Measurements from ENCODE around the gene KLHL24. TPM values are rescaled to one million over a fixed set of nuclear protein-coding genes. Genes with fewer than 3 reads are reported as not detected.

The KLHL24 gene
- total RNA-seq, 4 donors from 2014 or later: 28.4 to 108 (median 65.4) TPM

GRCh38 chr3:183697610-183698317 lies 62.3 kb downstream of the KLHL24 start, which contains the start of gene YEATS2:
TSS of gene YEATS2 (plus strand) at chr3:183697797. CDS start at chr3:183715163, 17,366 bp downstream.
- intact Hi-C loops (cut with DNase I; ENCODE audit: low total_unique reads) (loop anchor here (10.0 kb wide), 1 partner anchor 67 kb away; no protein-coding TSS in a partner anchor), in situ Hi-C loops (cut with MboI; ENCODE audit: low pct_ligation_motif_present in 1 of 4, low pct_unique_long_range_greater_than_20kb in 1 of 4, low sequenced_read_pairs in 3 of 4) (no loop called here)
- DNase-seq: peak; percentile 69
- TF ChIP-seq, protein P1, sequence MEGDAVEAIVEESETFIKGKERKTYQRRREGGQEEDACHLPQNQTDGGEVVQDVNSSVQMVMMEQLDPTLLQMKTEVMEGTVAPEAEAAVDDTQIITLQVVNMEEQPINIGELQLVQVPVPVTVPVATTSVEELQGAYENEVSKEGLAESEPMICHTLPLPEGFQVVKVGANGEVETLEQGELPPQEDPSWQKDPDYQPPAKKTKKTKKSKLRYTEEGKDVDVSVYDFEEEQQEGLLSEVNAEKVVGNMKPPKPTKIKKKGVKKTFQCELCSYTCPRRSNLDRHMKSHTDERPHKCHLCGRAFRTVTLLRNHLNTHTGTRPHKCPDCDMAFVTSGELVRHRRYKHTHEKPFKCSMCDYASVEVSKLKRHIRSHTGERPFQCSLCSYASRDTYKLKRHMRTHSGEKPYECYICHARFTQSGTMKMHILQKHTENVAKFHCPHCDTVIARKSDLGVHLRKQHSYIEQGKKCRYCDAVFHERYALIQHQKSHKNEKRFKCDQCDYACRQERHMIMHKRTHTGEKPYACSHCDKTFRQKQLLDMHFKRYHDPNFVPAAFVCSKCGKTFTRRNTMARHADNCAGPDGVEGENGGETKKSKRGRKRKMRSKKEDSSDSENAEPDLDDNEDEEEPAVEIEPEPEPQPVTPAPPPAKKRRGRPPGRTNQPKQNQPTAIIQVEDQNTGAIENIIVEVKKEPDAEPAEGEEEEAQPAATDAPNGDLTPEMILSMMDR (IDR thresholded peaks at IDR 0.05): no peak
- TF ChIP-seq EP300 (IDR thresholded peaks at IDR 0.05; ENCODE audit: low read depth): no peak
- peak in 2 of 3 donors; percentile 33 to 65 for TF ChIP-seq POLR2AphosphoS5 (IDR thresholded peaks at IDR 0.05)
- peak; percentile 29 for TF ChIP-seq POLR2A (IDR thresholded peaks at IDR 0.05)
- Histone ChIP-seq H3K36me3 (no peaks in the 10 kb centered on the region), H3K4me3 (peak within 1 kb of the TSS; percentile 69 to 92 (median 87)), H3K4me1 (peaks cover 11 to 23% (median 14%) of the 10 kb centered on the region in 4 donors), H3K27ac (peak within 1 kb of the TSS; percentile 86 to 92 (median 91)), H3K27me3 (no peaks in the 10 kb centered on the region), H3K9me3 (no peaks in the 10 kb centered on the region)
- WGBS, 2 donors (ENCODE audit: low coverage in 1 of 2): 0% methylated on average over 42 of the region's 89 CpGs; no CpG with 5 or more reads in 1 of the 2 donors

- Histone ChIP-seq H3K9me3 (no peaks in the 10 kb centered on the region), H3K36me3 (no peaks in the 10 kb centered on the region), H3K4me1 (peaks cover 11 to 23% (median 14%) of the 10 kb centered on the region in 4 donors), H3K27ac (peak overlapping the region; percentile 86 to 92 (median 91)), H3K4me3 (peak overlapping the region; percentile 69 to 92 (median 87)), H3K27me3 (no peaks in the 10 kb centered on the region)
- TF ChIP-seq POLR2AphosphoS5 (IDR thresholded peaks at IDR 0.05) (peak in 1 of 3 donors; percentile 0), EP300 (IDR thresholded peaks at IDR 0.05; ENCODE audit: low read depth) (no peak), POLR2A (IDR thresholded peaks at IDR 0.05) (peak; percentile 16)
- TF ChIP-seq, protein P1 (IDR thresholded peaks at IDR 0.05): no peak
- in situ Hi-C loops (cut with MboI; ENCODE audit: low pct_ligation_motif_present in 1 of 4, low pct_unique_long_range_greater_than_20kb in 1 of 4, low sequenced_read_pairs in 3 of 4): no loop called here
- WGBS, 2 donors (ENCODE audit: low coverage in 1 of 2): 0 to 1% methylated on average over 1 to 12 of the region's 13 CpGs
- intact Hi-C loops (cut with DNase I; ENCODE audit: low total_unique reads): loop anchor here (10.0 kb wide), 1 partner anchor 66 kb away; no protein-coding TSS in a partner anchor
- peak; percentile 25 for DNase-seq
Measured at GRCh38 chr3:183698318-183698751, 62.9 kb downstream of the KLHL24 start.

DNA sequence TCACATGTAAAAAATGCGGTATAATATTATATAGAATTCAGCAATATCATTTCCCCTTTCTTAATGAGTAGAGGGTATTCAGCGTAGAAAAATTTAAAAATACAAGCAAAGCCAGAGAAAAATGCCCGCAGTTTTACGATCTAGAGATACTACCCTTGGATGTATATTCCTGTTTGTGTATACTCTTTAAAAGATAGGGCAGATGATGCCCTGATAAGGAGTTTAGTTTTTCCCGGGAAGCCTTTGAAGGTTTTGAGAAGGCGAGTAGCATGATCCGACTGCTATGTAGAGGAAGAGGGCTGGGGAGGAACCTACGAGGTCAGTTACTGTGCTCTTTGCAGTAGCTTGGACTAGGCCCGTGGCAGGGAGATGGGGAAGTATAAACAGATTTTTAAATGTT lies 63.3 kb downstream of the KLHL24 start:
- peak; percentile 14 for DNase-seq
- no peaks in the 10 kb centered on the region for H3K27me3 ChIP-seq
- in situ Hi-C loops (cut with MboI; ENCODE audit: low pct_ligation_motif_present in 1 of 4, low pct_unique_long_range_greater_than_20kb in 1 of 4, low sequenced_read_pairs in 3 of 4): no loop called here
- peak overlapping the region; percentile 69 to 92 (median 87) for H3K4me3 ChIP-seq
- peaks cover 11 to 23% (median 14%) of the 10 kb centered on the region in 4 donors for H3K4me1 ChIP-seq
- intact Hi-C loops (cut with DNase I; ENCODE audit: low total_unique reads): loop anchor here (10.0 kb wide), 1 partner anchor 66 kb away; no protein-coding TSS in a partner anchor
- H3K36me3 ChIP-seq: no peaks in the 10 kb centered on the region
- TF ChIP-seq, protein P1 (IDR thresholded peaks at IDR 0.05): no peak
- no peak for TF ChIP-seq EP300 (IDR thresholded peaks at IDR 0.05; ENCODE audit: low read depth)
- no peak for TF ChIP-seq POLR2AphosphoS5 (IDR thresholded peaks at IDR 0.05)
- TF ChIP-seq POLR2A (IDR thresholded peaks at IDR 0.05): no peak
- peak overlapping the region; percentile 86 to 92 (median 91) for H3K27ac ChIP-seq
- WGBS, 2 donors (ENCODE audit: low coverage in 1 of 2): 2 to 3% methylated on average over 8 to 9 of the region's 9 CpGs
- no peaks in the 10 kb centered on the region for H3K9me3 ChIP-seq

DNA sequence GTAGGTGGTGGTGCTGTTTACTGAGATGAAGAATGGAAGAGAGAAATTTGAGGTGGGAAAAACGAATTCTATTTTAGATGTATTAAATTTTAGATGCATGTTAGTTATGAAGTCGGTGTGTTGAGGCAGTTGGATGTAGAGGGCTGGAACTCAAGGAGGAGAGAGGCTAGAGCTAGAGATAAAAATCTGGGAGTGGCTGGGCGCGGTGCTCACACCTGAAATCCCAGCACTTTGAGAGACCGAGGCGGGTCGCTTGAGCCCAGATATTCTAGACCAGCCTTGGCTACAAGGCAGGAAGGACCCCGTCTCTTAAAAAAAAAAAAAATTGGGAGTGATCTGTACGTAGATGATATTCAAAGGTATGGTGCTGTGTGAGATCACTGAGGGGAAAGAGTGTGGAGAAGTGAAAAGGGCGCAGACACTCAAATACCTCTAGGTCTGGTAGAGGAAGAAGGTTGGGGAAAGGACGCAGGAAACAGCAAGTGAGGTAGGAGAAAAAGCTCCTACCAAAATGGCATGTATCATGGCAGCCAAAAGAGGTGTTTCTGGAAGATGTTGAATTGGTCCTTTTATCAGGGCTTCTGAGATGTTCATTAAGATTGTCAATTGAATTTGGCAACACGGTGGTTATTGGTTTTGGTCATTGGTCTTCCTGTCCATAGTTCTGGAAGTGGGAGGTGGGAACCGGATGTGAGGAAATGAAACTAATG lies 64.0 kb downstream of the KLHL24 start:
- in situ Hi-C loops (cut with MboI; ENCODE audit: low pct_ligation_motif_present in 1 of 4, low pct_unique_long_range_greater_than_20kb in 1 of 4, low sequenced_read_pairs in 3 of 4) (no loop called here), intact Hi-C loops (cut with DNase I; ENCODE audit: low total_unique reads) (loop anchor here (10.0 kb wide), 1 partner anchor 65 kb away; no protein-coding TSS in a partner anchor)
- no peaks in the 10 kb centered on the region for H3K27me3 ChIP-seq
- DNase-seq: peak; percentile 38
- H3K36me3 ChIP-seq: no peaks in the 10 kb centered on the region
- H3K27ac ChIP-seq: peak overlapping the region; percentile 86 to 92 (median 91)
- 35 to 49% methylated on average over 12 to 13 of the region's 13 CpGs for WGBS, 2 donors (ENCODE audit: low coverage in 1 of 2)
- H3K9me3 ChIP-seq: no peaks in the 10 kb centered on the region
- TF ChIP-seq, protein P1 (IDR thresholded peaks at IDR 0.05): no peak
- TF ChIP-seq POLR2A (IDR thresholded peaks at IDR 0.05) (no peak), EP300 (IDR thresholded peaks at IDR 0.05; ENCODE audit: low read depth) (no peak), POLR2AphosphoS5 (IDR thresholded peaks at IDR 0.05) (no peak)
- H3K4me3 ChIP-seq: peak overlapping the region in 2 of 4 donors; percentile 86 to 88
- H3K4me1 ChIP-seq: peaks cover 11 to 23% (median 14%) of the 10 kb centered on the region in 4 donors
